GM20431 (cell line): ENCODE results near the gene LCN1.
"Not testable (repeated sequence)": the region's sequence is repeated elsewhere in the genome, so short reads cannot be mapped to it uniquely, and the experiment has no call there.

Experiments used
- in situ Hi-C: fragments of 300-500 bp; cut with MseI, MboI; formaldehyde crosslinking; loops from one replicate; pipeline ENCODE4 v1.15.0; 2020; ENCODE audit warnings: low sequenced_read_pairs; ENCODE audit not compliant: unreplicated experiment

The LCN1 gene

DNA sequence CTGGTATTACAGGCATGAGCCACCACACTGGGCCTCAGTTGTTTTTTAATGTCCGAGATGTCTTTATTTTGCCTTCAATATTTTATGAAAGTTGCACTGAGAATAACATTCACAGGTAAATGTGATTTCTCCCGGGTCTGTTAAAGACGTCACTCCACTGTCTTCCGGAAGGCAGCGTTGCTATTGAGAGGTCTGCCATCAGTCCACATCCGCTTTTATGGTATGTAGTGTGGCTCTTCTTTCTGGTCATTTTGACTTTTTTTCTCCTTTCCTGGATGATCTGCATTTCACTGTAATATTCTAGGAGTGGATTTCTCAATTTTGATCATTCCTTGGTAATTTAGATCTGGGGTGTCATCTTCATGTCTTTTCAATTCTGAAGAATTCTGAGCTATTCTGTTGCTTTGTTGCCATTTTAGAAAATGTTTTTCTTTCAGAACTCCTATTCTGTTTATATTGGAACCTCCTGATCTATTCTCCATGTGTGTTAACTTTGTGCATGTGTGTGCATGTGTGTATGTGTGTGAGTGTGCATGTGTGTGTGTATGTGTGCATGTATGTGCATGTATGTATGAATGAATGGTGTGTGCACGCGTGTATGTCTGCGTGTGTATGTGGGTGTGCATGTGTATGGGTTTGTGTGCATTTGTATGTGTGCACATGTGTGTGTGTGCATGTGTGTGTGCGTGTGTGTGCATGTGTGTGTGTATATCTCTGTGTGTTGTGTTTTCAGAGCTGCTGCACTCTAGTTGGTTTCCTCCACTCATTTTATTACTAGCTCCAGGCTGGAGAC lies 1.9 kb upstream of the LCN1 start:
- in situ Hi-C loops = no loop called here

GRCh38 chr9:135521608-135522095 lies 412 bp downstream of the LCN1 start:
- in situ Hi-C loops = no loop called here

DNA sequence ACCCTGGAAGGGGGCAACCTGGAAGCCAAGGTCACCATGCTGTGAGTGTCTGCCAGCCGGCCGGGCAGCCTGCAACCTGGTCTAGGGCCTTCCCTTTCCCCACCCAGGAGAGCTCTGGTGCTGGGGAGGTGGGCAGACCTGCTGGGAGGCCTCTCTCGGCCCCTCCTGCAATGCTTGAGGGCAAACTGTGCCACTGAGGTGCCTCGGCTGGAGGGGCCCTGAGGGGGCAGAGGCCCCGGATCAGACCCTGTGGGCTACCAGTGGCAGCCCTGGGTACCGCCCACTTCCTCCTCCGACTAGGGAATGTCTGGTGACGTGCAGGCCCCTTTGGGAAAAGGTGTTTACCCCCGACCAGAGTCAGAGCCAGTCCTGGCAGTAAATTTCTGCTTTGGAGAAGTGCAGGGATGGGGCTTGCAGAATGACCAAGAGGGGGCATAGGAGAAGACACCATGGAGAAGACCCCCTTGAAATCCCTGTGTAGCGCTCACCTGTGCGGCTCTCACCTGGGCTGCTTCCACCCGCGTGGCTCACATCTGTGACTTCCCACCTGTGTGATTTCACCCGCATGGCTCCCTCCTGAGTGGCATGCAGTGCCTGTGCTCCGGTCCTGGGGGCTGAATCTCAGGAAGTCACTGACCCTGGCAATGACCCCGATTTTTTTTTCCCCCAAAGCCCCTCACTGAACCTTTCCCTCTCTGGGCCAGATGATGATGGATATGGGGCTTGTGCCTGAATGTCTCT lies 1.1 kb downstream of the LCN1 start:
- in situ Hi-C loops = no loop called here

GRCh38 chr9:135522931-135523330 lies 1.7 kb downstream of the LCN1 start:
- in situ Hi-C loops = no loop called here

DNA sequence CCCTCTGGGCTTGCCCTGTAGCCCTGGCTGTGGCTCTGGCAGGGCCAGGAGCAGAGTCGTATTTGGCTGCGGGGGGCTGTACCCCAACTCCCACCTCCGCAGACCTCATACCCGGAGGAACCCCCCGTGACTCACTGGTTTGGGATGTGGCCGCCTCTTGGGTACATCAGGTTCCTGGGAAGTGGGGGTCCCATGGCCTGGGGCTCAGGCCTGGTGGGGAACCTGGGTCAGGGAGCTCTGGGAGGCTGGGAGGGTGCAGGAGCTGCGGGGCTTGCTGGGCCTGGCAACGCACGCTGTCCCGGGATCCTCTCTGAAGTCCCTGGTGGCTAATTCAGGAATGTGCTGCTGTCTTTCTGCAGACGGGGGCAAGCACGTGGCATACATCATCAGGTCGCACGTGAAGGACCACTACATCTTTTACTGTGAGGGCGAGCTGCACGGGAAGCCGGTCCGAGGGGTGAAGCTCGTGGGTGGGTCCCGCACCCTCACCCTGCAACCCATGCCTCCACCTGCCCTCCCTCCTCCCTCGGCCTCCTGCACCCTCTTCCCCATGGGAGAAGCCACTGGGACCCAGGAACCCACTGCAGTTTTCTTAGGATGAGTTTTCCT lies 2.4 kb downstream of the LCN1 start:
- in situ Hi-C loops = no loop called here

GRCh38 chr9:135524130-135524861 lies 3.1 kb downstream of the LCN1 start:
- in situ Hi-C loops = no loop called here

DNA sequence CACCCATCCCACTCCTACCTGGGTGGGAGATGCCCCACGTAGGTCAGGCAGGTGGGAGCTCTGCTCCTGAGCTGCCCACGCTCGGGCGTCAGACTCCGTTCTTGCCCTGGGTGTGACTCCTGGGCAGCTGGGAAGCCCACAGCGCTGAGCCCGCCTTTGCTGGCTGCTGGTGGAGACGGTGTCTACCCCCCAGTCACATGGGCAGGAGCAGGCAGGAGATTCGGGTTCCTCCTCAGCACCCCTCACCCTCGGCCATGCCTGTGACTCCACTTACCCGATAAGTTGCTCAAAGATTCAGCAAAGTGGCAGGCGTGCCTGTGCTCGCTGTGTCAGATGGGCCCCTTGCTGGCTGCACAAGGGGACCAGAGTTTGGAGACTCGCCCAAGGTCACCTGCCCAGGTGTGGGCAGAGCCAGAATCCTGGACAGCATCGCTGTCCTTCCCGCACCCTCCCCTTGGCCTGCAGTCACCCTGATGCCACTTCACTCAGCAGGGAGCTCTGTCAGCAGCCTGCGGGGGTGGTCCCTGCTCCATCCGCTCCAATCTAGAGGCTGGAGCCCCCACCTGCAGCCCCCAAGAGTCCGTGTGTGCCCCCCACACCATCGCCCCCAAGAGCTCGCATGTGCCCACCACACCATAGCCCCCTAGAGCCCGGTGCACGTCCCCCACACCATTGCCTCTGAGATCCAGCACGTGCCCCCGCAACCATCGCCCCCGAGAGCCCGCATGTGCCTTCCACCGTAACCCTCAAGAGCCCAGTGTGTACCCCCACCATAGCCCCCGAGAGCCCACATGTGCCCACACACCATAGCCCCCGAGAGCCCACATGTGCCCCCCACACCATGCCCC lies 4.2 kb downstream of the LCN1 start:
- in situ Hi-C loops = no loop called here

DNA sequence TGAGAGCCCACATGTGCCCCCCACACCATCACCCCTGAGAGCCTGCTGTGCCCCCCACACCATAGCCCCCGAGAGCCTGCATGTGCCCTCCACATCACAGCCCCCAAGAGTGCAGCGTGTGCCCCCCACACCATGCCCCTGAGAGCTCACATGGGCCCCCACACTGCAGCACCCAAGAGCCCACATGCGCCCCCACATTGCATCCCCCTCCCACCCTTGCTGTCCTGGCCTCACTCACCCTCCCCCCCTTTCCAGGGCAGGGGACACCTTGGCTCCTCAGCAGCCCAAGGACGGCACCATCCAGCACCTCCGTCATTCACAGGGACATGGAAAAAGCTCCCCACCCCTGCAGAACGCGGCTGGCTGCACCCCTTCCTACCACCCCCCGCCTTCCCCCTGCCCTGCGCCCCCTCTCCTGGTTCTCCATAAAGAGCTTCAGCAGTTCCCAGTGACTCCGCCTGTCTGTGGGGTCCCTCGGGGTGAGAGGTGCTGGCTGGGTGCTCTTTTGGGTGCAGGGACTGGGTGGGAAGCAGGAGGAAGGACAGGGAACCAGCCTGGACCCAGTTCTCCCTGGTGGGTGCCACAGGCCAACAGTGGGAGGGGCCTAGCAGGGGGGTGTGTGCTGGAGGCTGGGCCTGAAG lies 5.0 kb downstream of the LCN1 start:
- in situ Hi-C loops = no loop called here

GRCh38 chr9:135526730-135527571 lies 5.7 kb downstream of the LCN1 start:
- in situ Hi-C loops = no loop called here

DNA sequence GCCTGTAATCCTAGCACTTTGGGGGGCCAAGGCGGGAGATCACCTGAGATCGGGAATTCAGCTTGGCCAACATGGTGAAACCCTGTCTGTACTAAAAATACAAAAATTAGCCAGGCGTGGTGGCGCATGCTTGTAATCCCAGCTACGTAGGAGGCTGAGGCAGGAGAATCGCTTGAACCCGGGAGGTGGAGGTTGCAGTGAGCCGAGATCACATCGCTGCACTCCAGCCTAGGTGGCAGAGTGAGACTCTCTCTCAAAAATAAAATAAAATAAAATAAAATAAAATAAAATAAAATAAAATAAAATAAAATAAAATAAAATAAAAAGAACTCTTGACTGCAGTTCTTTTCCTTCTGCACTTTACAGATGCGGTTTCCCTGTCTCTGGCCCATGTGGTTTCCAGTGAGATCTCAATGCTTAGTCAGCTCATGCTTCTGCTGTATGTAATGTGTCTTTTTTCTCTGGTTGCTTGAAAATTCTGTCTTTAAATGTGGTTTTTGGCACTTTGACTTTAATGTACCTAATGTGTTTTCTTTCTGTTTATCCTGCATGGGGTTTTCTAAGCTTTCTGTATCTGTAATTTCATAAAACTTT lies 7.7 kb downstream of the LCN1 start:
- in situ Hi-C loops = not testable (repeated sequence)

DNA sequence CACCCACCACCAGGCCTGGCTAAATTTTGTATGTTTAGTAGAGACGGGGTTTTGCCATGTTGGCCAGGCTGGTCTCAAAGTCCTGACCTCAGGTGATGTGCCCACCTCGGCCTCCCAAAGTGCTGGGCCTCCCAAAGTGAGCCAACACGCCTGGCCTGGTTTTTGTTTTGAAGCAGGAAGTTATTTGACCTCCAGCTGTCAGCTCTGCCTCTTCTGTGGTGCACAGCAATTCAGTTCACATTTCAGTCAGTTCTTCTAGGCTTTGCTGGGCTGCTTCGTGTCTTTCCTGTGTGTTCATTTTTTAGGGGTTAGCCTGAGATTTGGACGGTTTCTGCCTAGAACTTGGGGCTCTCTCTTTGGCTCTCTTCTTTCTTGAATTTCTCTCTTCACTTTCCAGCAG lies 8.9 kb downstream of the LCN1 start:
- in situ Hi-C loops = no loop called here

DNA sequence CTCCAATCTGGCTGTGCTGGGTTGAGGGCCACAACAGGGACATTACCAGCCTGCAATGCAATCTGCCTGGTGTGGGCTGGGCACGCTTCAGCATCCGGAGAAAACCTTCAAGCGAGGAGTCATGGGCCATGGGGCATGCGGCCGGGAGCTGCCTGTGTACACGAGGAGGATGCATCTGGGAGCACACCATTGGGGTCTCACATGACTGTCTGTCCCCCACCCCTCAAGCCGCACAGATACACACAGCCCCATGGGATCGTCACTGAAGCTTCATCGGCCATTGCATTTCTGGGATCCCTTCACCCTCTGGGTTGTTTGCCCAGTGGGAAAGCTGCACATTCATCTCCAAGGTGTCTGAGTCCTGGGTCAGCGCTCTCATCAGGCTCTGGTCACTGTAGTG lies 9.9 kb downstream of the LCN1 start:
- in situ Hi-C loops = no loop called here

- in situ Hi-C loops = no loop called here
Measured at GRCh38 chr9:135533113-135533512, 11.9 kb downstream of the LCN1 start.

DNA sequence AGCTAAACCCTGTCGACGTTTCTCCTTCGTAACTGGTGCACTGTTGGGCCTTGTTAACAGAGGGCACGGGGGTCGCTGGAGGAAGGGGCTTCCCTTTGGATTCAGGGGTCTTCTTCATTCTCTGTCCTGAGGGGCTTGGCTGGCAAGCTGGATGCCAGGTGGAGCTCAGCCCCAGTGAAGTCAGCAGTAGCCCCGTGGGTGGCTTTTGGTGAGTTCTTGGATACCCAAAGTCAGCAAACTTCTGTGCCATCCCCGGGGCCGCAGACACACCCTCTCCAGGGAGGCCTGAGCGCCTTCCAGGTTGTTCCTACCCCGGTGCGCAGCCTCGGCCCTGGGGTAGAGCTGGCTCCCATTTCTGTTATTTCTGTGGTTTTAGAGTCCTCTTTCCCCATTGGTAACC lies 12.4 kb downstream of the LCN1 start:
- in situ Hi-C loops = no loop called here

- in situ Hi-C loops = not testable (repeated sequence)
Measured at GRCh38 chr9:135534192-135534711, 13.0 kb downstream of the LCN1 start.

DNA sequence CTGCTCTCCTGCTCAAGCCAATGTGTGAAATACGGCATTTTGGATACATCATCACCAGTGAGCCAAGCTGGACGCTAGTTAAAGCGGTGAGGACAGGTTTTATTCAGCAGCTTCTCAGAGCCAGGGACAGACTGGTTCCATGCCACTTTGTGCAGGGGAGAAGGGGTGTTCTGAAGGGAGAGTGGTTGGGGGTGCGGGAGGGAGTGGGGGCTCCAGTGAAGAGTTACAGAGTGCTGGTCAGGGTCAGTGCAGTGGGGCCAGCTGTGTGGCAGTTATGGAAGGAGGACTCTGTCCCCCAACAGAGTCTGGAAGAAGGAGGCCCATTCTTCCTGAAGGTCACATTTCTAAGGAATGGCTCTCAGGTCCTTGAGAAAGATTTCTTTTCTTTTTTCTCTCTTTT lies 13.6 kb downstream of the LCN1 start:
- in situ Hi-C loops = not testable (repeated sequence)

GRCh38 chr9:135535631-135536030 lies 14.4 kb downstream of the LCN1 start:
- in situ Hi-C loops = not testable (repeated sequence)

GRCh38 chr9:135536216-135536615 lies 15.0 kb downstream of the LCN1 start:
- in situ Hi-C loops = no loop called here
